Measurements from ENCODE around the gene SNX25. TPM values are rescaled to one million over a fixed set of nuclear protein-coding genes. Genes with fewer than 3 reads are reported as not detected.

Gene SNX25
- total RNA-seq, 1 experiment from 2014 or later = 8.4 TPM

DNA sequence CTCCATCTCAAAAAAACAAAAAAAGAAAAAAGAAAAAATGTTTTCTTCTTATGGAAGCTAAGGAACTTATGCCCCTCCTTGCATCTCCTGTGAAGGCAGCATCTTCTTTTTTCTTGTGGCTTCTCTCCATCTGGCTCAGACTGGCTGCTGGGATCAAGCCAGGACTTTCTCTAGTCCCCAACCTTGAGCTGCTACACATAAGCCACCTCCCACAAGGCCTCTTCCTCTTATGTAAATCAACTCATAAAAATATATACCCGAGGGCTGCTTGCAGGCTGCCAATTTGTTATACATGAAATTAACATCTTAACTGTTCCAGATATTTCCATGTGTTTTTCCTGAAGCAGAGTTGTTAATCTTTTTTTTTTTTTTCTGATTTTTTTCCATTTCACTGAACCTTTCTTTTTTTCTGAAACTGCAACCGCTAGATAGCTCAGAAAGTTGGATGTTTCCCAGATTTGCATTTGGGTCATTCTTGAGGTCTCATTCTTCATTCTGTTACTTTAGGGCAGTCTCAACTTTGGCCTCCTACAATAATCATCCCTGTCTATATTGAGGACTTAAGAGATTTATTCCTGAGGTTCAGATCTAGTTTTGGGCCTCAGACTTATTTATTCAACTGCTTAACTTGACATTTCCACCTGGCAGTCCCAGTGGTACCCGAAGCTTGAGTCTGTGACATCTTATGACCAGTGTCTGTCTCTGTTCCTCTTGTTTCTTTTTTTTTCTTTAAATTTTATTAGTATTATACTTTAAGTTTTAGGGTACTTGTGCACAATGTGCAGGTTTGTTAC lies 10.3 kb downstream of the SNX25 start:
- Histone ChIP-seq H3K4me2 (ENCODE audit: low read length) (no peak overlapping the region), H3K79me2 (ENCODE audit: low read length) (peaks cover 15% of the 10 kb centered on the region; the same call in 1 of the 2 replicates)

GRCh38 chr4:185221491-185221890 lies 12.1 kb downstream of the SNX25 start:
- Histone ChIP-seq H3K4me2 (ENCODE audit: low read length) (no peak overlapping the region), H3K9ac (ENCODE audit: low read length) (no peak overlapping the region), H3K9me3 (ENCODE audit: low read length) (no peaks in the 10 kb centered on the region), H3K36me3 (ENCODE audit: low read depth, low read length) (no peaks in the 10 kb centered on the region), H3K27ac (ENCODE audit: low read length) (no peak overlapping the region), H2AFZ (ENCODE audit: low read length) (no peak overlapping the region), H3F3A (ENCODE audit: low read length, unreplicated experiment) (no peaks in the 10 kb centered on the region), H3K4me3 (ENCODE audit: low read length) (no peak overlapping the region), H3K79me2 (ENCODE audit: low read length) (0 out of 2 replicates have a peak, but pooled peaks cover 5% of the 10 kb centered on the region), H4K20me1 (ENCODE audit: low read length) (no peaks in the 10 kb centered on the region), H3K9me2 (replicated peaks; ENCODE audit: low read length) (no peaks in the 10 kb centered on the region), H3K27me3 (ENCODE audit: low read length) (no peaks in the 10 kb centered on the region), H3K4me1 (ENCODE audit: insufficient read depth, low read length) (no peaks in the 10 kb centered on the region)
- no TSS peak for BruUV-seq (replicated peaks)
- TF ChIP-seq, protein P1, sequence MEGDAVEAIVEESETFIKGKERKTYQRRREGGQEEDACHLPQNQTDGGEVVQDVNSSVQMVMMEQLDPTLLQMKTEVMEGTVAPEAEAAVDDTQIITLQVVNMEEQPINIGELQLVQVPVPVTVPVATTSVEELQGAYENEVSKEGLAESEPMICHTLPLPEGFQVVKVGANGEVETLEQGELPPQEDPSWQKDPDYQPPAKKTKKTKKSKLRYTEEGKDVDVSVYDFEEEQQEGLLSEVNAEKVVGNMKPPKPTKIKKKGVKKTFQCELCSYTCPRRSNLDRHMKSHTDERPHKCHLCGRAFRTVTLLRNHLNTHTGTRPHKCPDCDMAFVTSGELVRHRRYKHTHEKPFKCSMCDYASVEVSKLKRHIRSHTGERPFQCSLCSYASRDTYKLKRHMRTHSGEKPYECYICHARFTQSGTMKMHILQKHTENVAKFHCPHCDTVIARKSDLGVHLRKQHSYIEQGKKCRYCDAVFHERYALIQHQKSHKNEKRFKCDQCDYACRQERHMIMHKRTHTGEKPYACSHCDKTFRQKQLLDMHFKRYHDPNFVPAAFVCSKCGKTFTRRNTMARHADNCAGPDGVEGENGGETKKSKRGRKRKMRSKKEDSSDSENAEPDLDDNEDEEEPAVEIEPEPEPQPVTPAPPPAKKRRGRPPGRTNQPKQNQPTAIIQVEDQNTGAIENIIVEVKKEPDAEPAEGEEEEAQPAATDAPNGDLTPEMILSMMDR (conservative IDR thresholded peaks at IDR 0.05; ENCODE audit: low read depth, low read length) = no peak
- TF ChIP-seq EZH2 (IDR thresholded peaks at IDR 0.05; ENCODE audit: low read length, unreplicated experiment) (no peak), EZH2phosphoT487 (IDR thresholded peaks at IDR 0.05; ENCODE audit: borderline replicate concordance, low read length) (no peak)
- CTCF ChIA-PET = no interaction called here
- POLR2A ChIA-PET (ENCODE audit: unreplicated experiment) = no interaction called here
- ATAC-seq = no peak
- intact Hi-C loops (cut with micrococcal nuclease) = no loop called here
- no peak for DNase-seq

More for the DNA sequence above, 10.3 kb downstream of the SNX25 start:
- Histone ChIP-seq H3K9me2 (replicated peaks; ENCODE audit: low read length) (no peaks in the 10 kb centered on the region), H3K9ac (ENCODE audit: low read length) (no peak overlapping the region), H3K27me3 (ENCODE audit: low read length) (no peaks in the 10 kb centered on the region), H3K4me3 (ENCODE audit: low read length) (no peak overlapping the region), H3K27ac (ENCODE audit: low read length) (no peak overlapping the region), H4K20me1 (ENCODE audit: low read length) (no peaks in the 10 kb centered on the region), H3F3A (ENCODE audit: low read length, unreplicated experiment) (no peaks in the 10 kb centered on the region), H2AFZ (ENCODE audit: low read length) (no peak overlapping the region), H3K36me3 (ENCODE audit: low read depth, low read length) (no peaks in the 10 kb centered on the region), H3K4me1 (ENCODE audit: insufficient read depth, low read length) (no peaks in the 10 kb centered on the region), H3K9me3 (ENCODE audit: low read length) (no peaks in the 10 kb centered on the region)
- TF ChIP-seq EZH2 (IDR thresholded peaks at IDR 0.05; ENCODE audit: low read length, unreplicated experiment) (no peak), EZH2phosphoT487 (IDR thresholded peaks at IDR 0.05; ENCODE audit: borderline replicate concordance, low read length) (no peak)
- TF ChIP-seq, protein P1 (conservative IDR thresholded peaks at IDR 0.05; ENCODE audit: low read depth, low read length) = no peak
- peak; percentile 38; the same call in 1 of the 2 replicates for ATAC-seq
- no TSS peak for BruUV-seq (replicated peaks)
- CTCF ChIA-PET = no interaction called here
- POLR2A ChIA-PET (ENCODE audit: unreplicated experiment) = no interaction called here
- no peak for DNase-seq
- intact Hi-C loops (cut with micrococcal nuclease) = no loop called here

GRCh38 chr4:185221912-185222311 lies 12.5 kb downstream of the SNX25 start:
- H3K79me2 ChIP-seq (ENCODE audit: low read length) = 0 out of 2 replicates have a peak, but pooled peaks cover 5% of the 10 kb centered on the region

More at GRCh38 chr4:185221912-185222311, 12.5 kb downstream of the SNX25 start:
- Histone ChIP-seq H4K20me1 (ENCODE audit: low read length) (no peaks in the 10 kb centered on the region), H3K36me3 (ENCODE audit: low read depth, low read length) (no peaks in the 10 kb centered on the region), H3K4me1 (ENCODE audit: insufficient read depth, low read length) (no peaks in the 10 kb centered on the region), H3F3A (ENCODE audit: low read length, unreplicated experiment) (no peaks in the 10 kb centered on the region), H3K9ac (ENCODE audit: low read length) (no peak overlapping the region), H3K4me2 (ENCODE audit: low read length) (no peak overlapping the region), H2AFZ (ENCODE audit: low read length) (no peak overlapping the region), H3K27me3 (ENCODE audit: low read length) (no peaks in the 10 kb centered on the region), H3K9me2 (replicated peaks; ENCODE audit: low read length) (no peaks in the 10 kb centered on the region), H3K4me3 (ENCODE audit: low read length) (no peak overlapping the region), H3K9me3 (ENCODE audit: low read length) (no peaks in the 10 kb centered on the region), H3K27ac (ENCODE audit: low read length) (no peak overlapping the region)
- ChIA-PET CTCF (no interaction called here), POLR2A (ENCODE audit: unreplicated experiment) (no interaction called here)
- no TSS peak for BruUV-seq (replicated peaks)
- intact Hi-C loops (cut with micrococcal nuclease) = no loop called here
- ATAC-seq (no peak), DNase-seq (no peak)
- TF ChIP-seq, protein P1 (conservative IDR thresholded peaks at IDR 0.05; ENCODE audit: low read depth, low read length) = no peak
- TF ChIP-seq EZH2phosphoT487 (IDR thresholded peaks at IDR 0.05; ENCODE audit: borderline replicate concordance, low read length) = no peak

All from PC-3 (cell line).